Measurements from ENCODE around the gene SATB1.

Gene SATB1

GRCh38 chr3:18396428-18396827, 28.7 kb downstream of the SATB1 start:
- DNase-seq: no peak

GRCh38 chr3:18394384-18394995, 30.6 kb downstream of the SATB1 start:
- no peak for DNase-seq

GRCh38 chr3:18393906-18394305, 31.2 kb downstream of the SATB1 start:
- no peak for DNase-seq

DNA sequence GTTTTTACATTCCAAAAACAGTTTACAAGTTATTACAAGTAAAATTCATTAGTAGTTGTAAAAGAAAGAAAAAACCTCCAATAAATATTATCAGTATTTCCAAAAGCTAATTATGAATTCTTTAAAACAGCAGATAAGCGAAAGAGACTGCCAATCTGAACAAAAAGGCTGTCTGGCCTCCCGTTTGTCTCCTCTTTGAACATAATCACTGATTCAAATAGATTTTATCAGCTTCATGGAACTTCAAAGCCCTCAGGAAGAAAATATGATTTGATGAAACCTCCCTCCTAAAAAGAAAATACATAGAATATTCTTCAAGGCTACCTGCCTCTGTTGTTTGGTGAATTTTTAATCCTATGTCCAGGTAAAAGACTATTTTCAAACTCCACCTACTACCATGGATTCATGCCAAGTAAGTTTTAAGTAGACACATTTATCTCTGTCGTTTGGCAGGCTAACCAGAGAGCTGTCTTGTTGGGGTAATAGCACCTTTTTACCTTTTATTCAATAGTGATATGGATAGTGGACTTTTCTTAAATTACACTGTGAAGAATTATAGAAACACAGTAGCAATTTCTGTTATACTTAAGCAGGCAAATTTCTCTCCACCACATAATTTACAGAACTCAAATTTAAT, 35.0 kb downstream of the SATB1 start:
- no peak for DNase-seq

DNA sequence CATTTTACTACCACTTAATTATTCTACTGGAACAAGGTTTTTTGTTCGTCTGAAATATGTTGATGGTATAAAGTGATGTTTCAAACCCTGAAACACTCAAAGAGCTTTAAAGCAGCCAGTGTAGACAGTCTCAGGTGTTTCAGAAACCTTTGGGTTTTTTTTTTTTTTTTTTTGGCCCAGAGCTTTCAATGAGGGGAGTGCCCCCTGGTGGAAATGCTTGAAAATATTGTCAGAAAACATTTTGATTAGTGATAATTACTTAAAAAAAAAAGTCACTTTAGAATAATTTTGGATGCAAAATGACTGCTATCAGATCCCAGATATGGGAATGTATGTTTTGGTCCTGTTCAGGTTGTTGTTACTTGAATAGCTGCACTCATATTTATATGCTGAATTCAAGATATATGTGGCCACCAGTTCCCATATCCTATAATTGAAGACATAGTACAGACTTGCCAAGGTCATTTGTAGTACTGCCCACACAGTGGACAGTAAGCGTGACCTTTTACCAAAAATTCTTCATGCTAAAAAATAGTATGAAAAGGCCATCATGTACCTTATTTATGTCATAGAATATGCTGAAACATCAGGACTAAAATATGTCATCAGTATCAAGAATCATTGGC, 35.9 kb downstream of the SATB1 start:
- DNase-seq: peak; percentile 0

DNA sequence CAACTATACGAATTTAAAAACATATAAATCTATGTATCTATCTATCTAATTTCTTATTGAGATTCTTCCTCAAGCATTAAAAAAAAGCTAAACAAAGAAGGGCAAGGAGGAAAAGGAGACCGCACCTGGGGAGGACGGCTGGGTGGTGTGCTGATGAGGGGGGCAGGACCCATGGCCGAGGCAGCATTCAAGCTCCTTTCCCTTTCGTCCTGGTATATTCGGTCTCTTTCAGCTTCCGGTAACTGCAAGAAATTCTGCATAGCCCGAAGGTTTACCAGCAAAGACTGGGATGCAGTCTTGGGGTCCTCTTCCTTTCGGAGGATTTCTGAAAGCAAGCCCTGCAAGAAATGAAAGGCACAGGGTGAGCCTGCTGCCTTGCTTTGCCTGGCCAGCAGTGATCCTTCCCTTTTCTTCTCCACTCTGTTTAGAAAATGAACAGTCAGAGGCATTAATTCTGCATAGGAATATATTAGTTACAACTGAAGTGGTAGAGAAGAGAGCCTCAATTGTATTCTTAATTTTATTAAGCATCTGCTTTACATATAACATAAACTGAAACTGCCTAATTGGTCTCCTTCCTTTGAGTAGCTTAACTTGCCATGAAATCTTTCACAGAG, 38.8 kb downstream of the SATB1 start:
- DNase-seq: no peak

DNA sequence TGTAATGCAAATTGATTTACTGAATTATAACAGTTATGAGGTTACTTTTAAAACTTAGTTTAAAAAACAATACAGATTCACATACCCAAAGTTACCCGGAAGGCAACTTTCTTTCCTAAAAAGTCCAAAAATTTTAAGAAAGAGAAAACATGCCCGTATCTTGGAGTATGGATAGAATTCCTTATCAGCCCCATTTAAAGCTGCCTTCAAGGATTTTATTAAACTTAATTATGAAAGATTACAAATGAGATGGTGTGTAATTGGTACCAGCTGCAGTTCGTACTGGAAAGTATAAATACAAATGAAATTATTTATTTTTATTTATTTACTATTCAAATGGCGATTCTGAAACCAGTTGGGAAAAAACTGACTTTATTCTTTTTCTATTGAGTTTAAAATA, 39.4 kb downstream of the SATB1 start:
- no peak for DNase-seq

- no peak for DNase-seq
These were observed 42.3 kb downstream of the SATB1 start for GRCh38 chr3:18382760-18383369.

DNA sequence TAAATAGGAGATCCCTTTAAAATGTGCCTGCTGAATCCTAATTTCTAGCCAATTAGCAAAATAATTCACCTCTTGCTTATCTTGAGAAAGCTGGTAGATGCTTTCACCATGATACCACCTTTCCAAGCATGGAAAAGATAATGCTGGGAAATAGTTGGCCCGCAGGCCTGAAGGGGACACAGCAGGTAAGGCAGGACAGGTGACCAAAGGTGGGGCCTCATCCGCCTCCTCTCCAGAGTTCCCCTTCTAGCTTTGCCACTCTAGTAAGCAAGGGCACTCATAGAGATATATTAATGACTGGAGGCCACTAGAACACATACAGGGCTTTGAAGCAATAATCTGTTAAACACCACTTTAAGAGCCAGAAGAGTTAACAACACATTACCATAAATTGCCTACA, 45.5 kb downstream of the SATB1 start:
- DNase-seq: no peak

DNA sequence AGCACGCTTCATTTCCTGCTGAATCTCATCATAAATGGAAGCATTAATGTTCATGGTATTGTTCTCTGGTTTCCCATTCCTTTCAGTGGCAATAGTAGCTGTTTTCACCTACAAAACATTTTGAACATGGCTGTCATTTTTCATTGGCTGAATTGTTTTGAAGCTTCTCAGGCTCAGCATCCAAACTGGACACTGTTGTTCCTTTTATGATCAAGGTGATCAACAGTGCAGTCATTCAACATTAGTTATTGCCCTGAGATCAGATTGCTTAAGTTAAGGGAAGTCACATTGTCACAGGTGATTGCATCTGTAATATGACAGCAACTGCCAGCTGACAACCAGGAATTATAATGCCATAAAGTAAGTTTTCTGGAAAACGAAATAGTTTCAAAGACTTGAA, 46.9 kb downstream of the SATB1 start:
- no peak for DNase-seq

- DNase-seq: no peak
These were observed 48.5 kb downstream of the SATB1 start for GRCh38 chr3:18376682-18377081.

GRCh38 chr3:18372786-18373405, 52.2 kb downstream of the SATB1 start:
- DNase-seq: no peak

DNA sequence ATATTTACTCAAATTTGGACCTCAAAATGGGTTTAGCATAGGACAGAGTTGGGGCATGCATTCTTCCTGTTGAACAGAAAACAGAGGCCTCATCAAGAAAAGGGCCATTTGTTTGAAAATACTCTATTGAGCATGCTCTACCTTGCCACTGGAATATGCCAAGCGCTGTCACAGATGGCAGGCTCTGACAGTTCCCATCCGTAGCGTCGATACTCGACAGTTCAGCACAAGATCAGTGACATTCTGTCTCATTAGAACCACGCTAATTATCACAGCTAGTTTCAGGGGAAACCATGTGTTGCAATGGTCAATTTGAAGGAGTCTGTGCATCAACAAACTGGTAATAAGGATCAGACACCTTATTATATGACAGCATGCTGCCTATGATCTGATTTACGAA, 54.5 kb downstream of the SATB1 start:
- peak; percentile 16 for DNase-seq

- DNase-seq: peak; percentile 8
These were observed 55.5 kb downstream of the SATB1 start for GRCh38 chr3:18369551-18370185.

DNA sequence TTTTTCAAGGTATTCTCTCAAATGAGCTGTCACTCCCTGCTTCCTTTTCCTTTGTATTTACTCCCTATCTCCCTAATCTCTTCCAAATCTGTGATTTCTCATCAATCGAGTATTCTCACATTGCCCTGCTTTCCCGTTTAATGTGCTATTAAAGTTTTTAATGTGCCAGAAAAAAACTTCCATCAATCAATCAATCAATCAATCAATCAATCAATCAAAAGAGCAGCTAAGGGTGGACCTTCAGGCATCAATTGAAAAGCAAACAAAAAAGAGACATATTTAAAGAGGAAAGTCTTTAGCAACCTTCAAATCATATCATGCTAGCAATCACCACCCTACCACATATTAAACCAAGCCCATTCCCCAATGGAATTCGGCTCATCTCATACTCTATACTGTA, 58.9 kb downstream of the SATB1 start:
- no peak for DNase-seq

GRCh38 chr3:18363338-18363737, 61.8 kb downstream of the SATB1 start:
- DNase-seq: no peak

- DNase-seq: no peak
These were observed 67.4 kb downstream of the SATB1 start for GRCh38 chr3:18357747-18358146.

GRCh38 chr3:18355832-18356231, 69.3 kb downstream of the SATB1 start:
- no peak for DNase-seq

DNA sequence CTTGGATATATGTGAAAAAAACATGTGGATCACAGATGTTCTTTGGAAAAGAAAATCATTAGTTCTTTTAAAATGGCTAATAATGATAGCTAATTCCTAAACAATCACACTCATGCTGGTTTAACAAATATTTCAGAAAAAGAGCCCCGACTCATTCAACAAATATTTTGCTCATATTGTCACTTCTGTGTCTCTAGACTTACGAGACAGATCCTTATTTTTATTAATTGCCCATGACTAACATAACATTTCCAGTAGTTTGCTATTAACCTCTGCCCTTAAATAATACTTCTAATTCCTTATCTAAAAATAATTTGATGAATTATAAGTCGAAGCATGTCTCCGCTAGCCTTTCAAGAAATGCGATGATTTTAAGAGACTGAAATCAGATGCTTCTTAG, 70.4 kb downstream of the SATB1 start:
- no peak for DNase-seq

- no peak for DNase-seq
These were observed 73.1 kb downstream of the SATB1 start for GRCh38 chr3:18351823-18352744.

DNA sequence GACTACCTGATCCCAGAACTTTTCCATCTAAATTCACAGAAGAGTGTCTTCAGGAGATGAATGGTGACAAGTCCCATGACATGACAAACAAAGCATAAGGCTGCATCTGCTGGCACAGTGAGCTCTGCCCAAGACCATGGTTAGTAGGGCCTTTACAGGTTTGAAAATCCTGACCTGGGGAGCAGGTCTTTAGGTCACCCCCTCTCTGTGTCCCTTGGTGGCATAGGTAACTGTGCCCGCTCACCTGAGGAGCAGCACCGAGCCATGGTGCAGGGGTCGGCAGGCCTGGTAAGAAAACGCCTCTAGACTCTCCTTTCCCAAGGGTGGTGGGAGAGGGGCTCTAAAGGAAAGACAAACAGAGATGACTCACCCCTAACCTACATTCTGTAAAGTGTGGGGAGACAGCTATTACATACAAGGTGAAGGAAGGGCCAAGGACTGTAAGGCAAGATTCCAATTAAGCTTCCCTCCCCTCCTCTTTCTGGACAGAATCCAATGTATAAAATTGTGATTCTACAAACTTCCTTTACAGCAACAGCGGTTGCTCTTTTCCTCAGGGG, 74.0 kb downstream of the SATB1 start:
- DNase-seq: no peak

Measured in NCI-H1694 (cell line).